BLaER1 treated with 17β-estradiol and CSF1 and Interleukin-3, amounts not matched to agents 10 nM and 100 nM (cell line): ENCODE measurements around the gene ANKRD13B.

ENCODE experiments used
- H3K27ac ChIP-seq, 11 experiments: shearing (Covaris generic); formaldehyde crosslinking; 2 replicates each; pipeline ENCODE4 v1.8.1; 2022
- H3K27me3 ChIP-seq, 11 experiments: shearing (Covaris generic); formaldehyde crosslinking; 2 replicates each; pipeline ENCODE4 v1.8.1; 2022
- H3K36me3 ChIP-seq, 11 experiments: shearing (Covaris generic); formaldehyde crosslinking; 2 replicates each; pipeline ENCODE4 v1.8.1; 2022
- H3K4me1 ChIP-seq, 10 experiments: shearing (Covaris generic); formaldehyde crosslinking; 2 replicates each; pipeline ENCODE4 v1.8.1; 2022
- H3K4me2 ChIP-seq, 11 experiments: shearing (Covaris generic); formaldehyde crosslinking; 2 replicates each; pipeline ENCODE4 v1.8.1; 2022
- H3K4me3 ChIP-seq, 10 experiments: shearing (Covaris generic); formaldehyde crosslinking; 2 replicates each; pipeline ENCODE4 v1.8.1; 2022
- H3K9ac ChIP-seq, 11 experiments: shearing (Covaris generic); formaldehyde crosslinking; 2 replicates each; pipeline ENCODE4 v1.8.1; 2022
- H3K9me3 ChIP-seq, 11 experiments: shearing (Covaris generic); formaldehyde crosslinking; replicated peaks in 1 of 11; 2 replicates each; pipeline ENCODE4 v1.8.1; 2022
- H4K20me1 ChIP-seq, 11 experiments: shearing (Covaris generic); formaldehyde crosslinking; 2 replicates each; pipeline ENCODE4 v1.8.1; 2022
- Cebpa-rat ChIP-seq, 11 experiments: shearing (Covaris generic); IDR thresholded peaks; 2 replicates each; pipeline ENCODE4 v1.8.1; 2022

Gene ANKRD13B

GRCh38 chr17:29588562-29589411 lies 4.1 kb upstream of the ANKRD13B start:
- Histone ChIP-seq H3K9ac (peak overlapping the region; percentile 82 to 93 (median 87)), H4K20me1 (peaks cover 8 to 61% (median 51%) of the 10 kb centered on the region in 11 experiments; a peak in 21 of 22 replicates), H3K9me3 (no peaks in the 10 kb centered on the region), H3K4me2 (peak overlapping the region; percentile 90 to 100 (median 99)), H3K4me1 (peaks cover 74 to 80% (median 77%) of the 10 kb centered on the region in 10 experiments), H3K4me3 (peak overlapping the region; percentile 81 to 95 (median 89)), H3K27ac (peak overlapping the region; percentile 59 to 91 (median 85)), H3K36me3 (peaks cover 0 to 6% (median 0%) of the 10 kb centered on the region in 11 experiments; a peak in 4 of 22 replicates), H3K27me3 (no peaks in the 10 kb centered on the region)
- TF ChIP-seq Cebpa-rat (IDR thresholded peaks at IDR 0.05): no peak

- TF ChIP-seq Cebpa-rat (IDR thresholded peaks at IDR 0.05): no peak
- H3K9me3 ChIP-seq: no peaks in the 10 kb centered on the region
- H3K36me3 ChIP-seq: peaks cover 0 to 6% (median 0%) of the 10 kb centered on the region in 11 experiments; a peak in 2 of 22 replicates
- no peaks in the 10 kb centered on the region for H3K27me3 ChIP-seq
- peaks cover 8 to 61% (median 50%) of the 10 kb centered on the region in 11 experiments; a peak in 21 of 22 replicates for H4K20me1 ChIP-seq
- peaks cover 73 to 79% (median 76%) of the 10 kb centered on the region in 10 experiments for H3K4me1 ChIP-seq
- peak within 1 kb of the TSS; percentile 59 to 91 (median 85) for H3K27ac ChIP-seq
- peak within 1 kb of the TSS; percentile 97 to 100 (median 99) for H3K4me2 ChIP-seq
- peak within 1 kb of the TSS; percentile 81 to 95 (median 89) for H3K4me3 ChIP-seq
- H3K9ac ChIP-seq: peak within 1 kb of the TSS; percentile 82 to 93 (median 87)
Observed at GRCh38 chr17:29589524-29590410, 3.2 kb upstream of the ANKRD13B start, which contains the start of gene GIT1. TSS of gene GIT1 (minus strand) at chr17:29589648. CDS start at chr17:29589378, 270 bp downstream.

GRCh38 chr17:29590411-29591145 lies 2.4 kb upstream of the ANKRD13B start:
- H3K9ac ChIP-seq: peak overlapping the region; percentile 82 to 93 (median 87); a peak in 21 of 22 replicates
- H3K27ac ChIP-seq: peak overlapping the region in 10 of 11 experiments; percentile 7 to 91 (median 85); a peak in 19 of 22 replicates
- no peaks in the 10 kb centered on the region for H3K27me3 ChIP-seq
- no peaks in the 10 kb centered on the region for H3K9me3 ChIP-seq
- peak overlapping the region; percentile 93 to 100 (median 99) for H3K4me2 ChIP-seq
- H4K20me1 ChIP-seq: peaks cover 8 to 61% (median 51%) of the 10 kb centered on the region in 11 experiments; a peak in 21 of 22 replicates
- peak overlapping the region; percentile 81 to 95 (median 89) for H3K4me3 ChIP-seq
- H3K4me1 ChIP-seq: peaks cover 73 to 79% (median 75%) of the 10 kb centered on the region in 10 experiments
- TF ChIP-seq Cebpa-rat (IDR thresholded peaks at IDR 0.05): no peak
- peaks cover 0 to 6% (median 0%) of the 10 kb centered on the region in 11 experiments; a peak in 2 of 22 replicates for H3K36me3 ChIP-seq

GRCh38 chr17:29591146-29591736 lies 1.7 kb upstream of the ANKRD13B start:
- H3K27ac ChIP-seq: peak overlapping the region in 10 of 11 experiments; percentile 7 to 91 (median 85); a peak in 19 of 22 replicates

GRCh38 chr17:29591737-29592608 lies 959 bp upstream of the ANKRD13B start:
- Histone ChIP-seq H3K4me3 (peak overlapping the region; percentile 81 to 95 (median 90)), H3K4me1 (peaks cover 73 to 79% (median 75%) of the 10 kb centered on the region in 10 experiments), H3K4me2 (peak overlapping the region; percentile 93 to 100 (median 99)), H4K20me1 (peaks cover 8 to 61% (median 51%) of the 10 kb centered on the region in 11 experiments; a peak in 21 of 22 replicates), H3K36me3 (peaks cover 0 to 6% (median 0%) of the 10 kb centered on the region in 11 experiments; a peak in 2 of 22 replicates), H3K9ac (peak overlapping the region in 9 of 11 experiments; percentile 82 to 93 (median 87); a peak in 18 of 22 replicates), H3K9me3 (no peaks in the 10 kb centered on the region), H3K27me3 (no peaks in the 10 kb centered on the region), H3K27ac (peak overlapping the region in 9 of 11 experiments; percentile 84 to 91 (median 85); a peak in 18 of 22 replicates)
- no peak for TF ChIP-seq Cebpa-rat (IDR thresholded peaks at IDR 0.05)

More at GRCh38 chr17:29591146-29591736, 1.7 kb upstream of the ANKRD13B start:
- H3K36me3 ChIP-seq: peaks cover 0 to 6% (median 0%) of the 10 kb centered on the region in 11 experiments; a peak in 2 of 22 replicates
- H3K4me2 ChIP-seq: peak overlapping the region; percentile 93 to 100 (median 99)
- H3K9me3 ChIP-seq: no peaks in the 10 kb centered on the region
- no peaks in the 10 kb centered on the region for H3K27me3 ChIP-seq
- TF ChIP-seq Cebpa-rat (IDR thresholded peaks at IDR 0.05): no peak
- H3K4me3 ChIP-seq: peak overlapping the region; percentile 81 to 95 (median 88)
- peak overlapping the region; percentile 82 to 93 (median 87); a peak in 21 of 22 replicates for H3K9ac ChIP-seq
- peaks cover 73 to 79% (median 75%) of the 10 kb centered on the region in 10 experiments for H3K4me1 ChIP-seq
- peaks cover 8 to 61% (median 51%) of the 10 kb centered on the region in 11 experiments; a peak in 21 of 22 replicates for H4K20me1 ChIP-seq

GRCh38 chr17:29593591-29594518 lies 923 bp downstream of the ANKRD13B start:
- peaks cover 0 to 60% (median 49%) of the 10 kb centered on the region in 11 experiments; a peak in 19 of 22 replicates for H4K20me1 ChIP-seq
- H3K27ac ChIP-seq: peak overlapping the region in 8 of 11 experiments; percentile 53 to 88 (median 80); a peak in 16 of 22 replicates
- H3K4me3 ChIP-seq: peak overlapping the region; percentile 81 to 95 (median 90)
- no peak for TF ChIP-seq Cebpa-rat (IDR thresholded peaks at IDR 0.05)
- peak overlapping the region; percentile 91 to 100 (median 99) for H3K4me2 ChIP-seq
- H3K27me3 ChIP-seq: no peaks in the 10 kb centered on the region
- no peaks in the 10 kb centered on the region for H3K9me3 ChIP-seq
- no peaks in the 10 kb centered on the region for H3K36me3 ChIP-seq
- H3K9ac ChIP-seq: peak overlapping the region; percentile 64 to 93 (median 87)
- peaks cover 69 to 83% (median 79%) of the 10 kb centered on the region in 10 experiments for H3K4me1 ChIP-seq
